PFSK-1 (cell line): ENCODE measurements around the gene MPZL1.

Experiments
- FOXP2 ChIP-seq: optimal IDR thresholded peaks from 2 replicates; pipeline ENCODE3; 2011; ENCODE audit warnings: borderline replicate concordance, control low read depth, inconsistent platforms; ENCODE audit not compliant: insufficient read depth; ENCODE audit errors: extremely low read length, extremely low read depth
- POLR2AphosphoS5 ChIP-seq: IDR thresholded peaks from 2 replicates; pipeline ENCODE4 v1.6.1; 2012; ENCODE audit warnings: low read depth, mild to moderate bottlenecking, control low read depth, low read length, moderate library complexity
- TF ChIP-seq, protein P1 (sequence below), 2 experiments: IDR thresholded peaks; 2 replicates each; pipeline versions ENCODE4 v1.6.1 to v1.8.0; 2011 to 2012; ENCODE audit warnings: low read depth in 2 of 2, low read length in 2 of 2, control low read depth in 1 of 2, inconsistent platforms in 1 of 2, mild to moderate bottlenecking in 1 of 2, moderate library complexity in 1 of 2; ENCODE audit not compliant: insufficient read depth in 1 of 2

- TF ChIP-seq, protein P1, sequence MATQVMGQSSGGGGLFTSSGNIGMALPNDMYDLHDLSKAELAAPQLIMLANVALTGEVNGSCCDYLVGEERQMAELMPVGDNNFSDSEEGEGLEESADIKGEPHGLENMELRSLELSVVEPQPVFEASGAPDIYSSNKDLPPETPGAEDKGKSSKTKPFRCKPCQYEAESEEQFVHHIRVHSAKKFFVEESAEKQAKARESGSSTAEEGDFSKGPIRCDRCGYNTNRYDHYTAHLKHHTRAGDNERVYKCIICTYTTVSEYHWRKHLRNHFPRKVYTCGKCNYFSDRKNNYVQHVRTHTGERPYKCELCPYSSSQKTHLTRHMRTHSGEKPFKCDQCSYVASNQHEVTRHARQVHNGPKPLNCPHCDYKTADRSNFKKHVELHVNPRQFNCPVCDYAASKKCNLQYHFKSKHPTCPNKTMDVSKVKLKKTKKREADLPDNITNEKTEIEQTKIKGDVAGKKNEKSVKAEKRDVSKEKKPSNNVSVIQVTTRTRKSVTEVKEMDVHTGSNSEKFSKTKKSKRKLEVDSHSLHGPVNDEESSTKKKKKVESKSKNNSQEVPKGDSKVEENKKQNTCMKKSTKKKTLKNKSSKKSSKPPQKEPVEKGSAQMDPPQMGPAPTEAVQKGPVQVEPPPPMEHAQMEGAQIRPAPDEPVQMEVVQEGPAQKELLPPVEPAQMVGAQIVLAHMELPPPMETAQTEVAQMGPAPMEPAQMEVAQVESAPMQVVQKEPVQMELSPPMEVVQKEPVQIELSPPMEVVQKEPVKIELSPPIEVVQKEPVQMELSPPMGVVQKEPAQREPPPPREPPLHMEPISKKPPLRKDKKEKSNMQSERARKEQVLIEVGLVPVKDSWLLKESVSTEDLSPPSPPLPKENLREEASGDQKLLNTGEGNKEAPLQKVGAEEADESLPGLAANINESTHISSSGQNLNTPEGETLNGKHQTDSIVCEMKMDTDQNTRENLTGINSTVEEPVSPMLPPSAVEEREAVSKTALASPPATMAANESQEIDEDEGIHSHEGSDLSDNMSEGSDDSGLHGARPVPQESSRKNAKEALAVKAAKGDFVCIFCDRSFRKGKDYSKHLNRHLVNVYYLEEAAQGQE (IDR thresholded peaks at IDR 0.05; ENCODE audit: insufficient read depth in 1 of 2, low read depth in 2 of 2, low read length in 2 of 2) = no peak
- TF ChIP-seq FOXP2 (no peak), POLR2AphosphoS5 (no peak)
Observed at GRCh38 chr1:167676205-167676915, 45.4 kb upstream of the MPZL1 start.
